Stimulated activated CD8-positive, alpha-beta memory T cell treated with anti-CD3 and anti-CD28 coated beads, Interleukin-12 subunit alpha, Interleukin-12 subunit beta, amount 100 ng/mL, for 1 hour (primary cell): ENCODE results near the gene CLCNKB.
"Not testable (repeated sequence)": the region's sequence is repeated elsewhere in the genome, so short reads cannot be mapped to it uniquely, and the experiment has no call there.

ENCODE experiments used
- DNase-seq: peaks from one replicate; pipeline ENCODE4 v3.0.0-alpha.2; 2020; ENCODE audit warnings: low read depth

Gene CLCNKB

DNA sequence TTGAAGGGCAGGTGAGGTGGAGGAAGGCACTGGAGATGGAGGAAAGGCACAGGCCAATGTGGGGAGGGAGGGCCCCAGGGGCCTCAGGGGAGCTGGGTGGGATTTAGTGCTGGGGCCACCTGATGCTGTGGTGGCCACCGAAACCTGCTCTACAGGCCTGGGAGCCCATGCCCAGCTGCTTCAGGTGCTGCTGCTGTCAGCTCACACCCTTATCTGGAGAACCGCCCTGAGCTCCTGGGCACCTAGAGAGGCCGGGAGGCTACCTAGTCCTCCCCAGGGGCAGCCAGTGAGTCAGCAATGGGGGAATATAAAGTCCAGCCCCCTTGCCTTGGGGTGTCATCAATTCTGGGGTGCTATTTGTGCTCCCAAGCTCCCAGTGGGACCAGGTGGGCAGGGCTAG, 17.7 kb downstream of the CLCNKB start:
- no peak for DNase-seq

DNA sequence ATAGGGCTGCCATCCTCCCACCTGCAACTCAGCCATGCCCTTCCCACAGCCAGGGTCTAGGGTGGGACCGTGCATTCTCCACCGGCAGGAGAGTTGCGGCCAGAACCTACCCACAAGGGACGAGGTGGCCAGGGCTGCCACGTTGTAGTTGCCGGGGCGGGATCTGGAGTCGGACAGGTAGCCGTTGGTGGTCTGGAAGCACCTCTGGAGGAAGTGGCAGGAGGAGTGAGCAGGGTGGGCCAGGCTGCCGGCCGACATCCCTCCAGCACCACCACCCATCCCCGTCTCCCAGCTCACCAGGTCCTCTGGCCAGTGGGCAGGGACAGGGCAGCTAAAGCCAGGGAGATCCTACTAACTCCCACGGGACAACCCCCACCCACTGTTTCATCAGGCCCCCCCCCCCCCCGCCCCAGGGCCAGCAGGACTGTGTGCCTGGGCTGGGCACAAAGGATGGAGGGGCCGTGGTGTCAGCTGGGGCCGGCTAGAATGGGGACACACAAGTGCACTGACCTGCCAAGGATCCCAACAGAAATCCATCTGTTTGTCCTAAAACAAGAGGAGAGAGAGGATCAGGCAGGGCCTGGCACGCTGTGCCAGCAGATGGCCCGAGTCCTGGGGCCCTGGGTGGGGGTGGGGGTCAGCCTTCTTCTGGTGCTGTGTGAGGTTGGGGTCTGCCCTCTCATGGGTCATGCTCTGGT, 18.6 kb downstream of the CLCNKB start:
- not testable (repeated sequence) for DNase-seq

- not testable (repeated sequence) for DNase-seq
Observed at GRCh38 chr1:16062687-16063075, 19.1 kb downstream of the CLCNKB start.

GRCh38 chr1:16063226-16063829, 19.7 kb downstream of the CLCNKB start:
- DNase-seq = no peak

GRCh38 chr1:16063921-16064320, 20.3 kb downstream of the CLCNKB start:
- DNase-seq = no peak

GRCh38 chr1:16064536-16065268, 21.1 kb downstream of the CLCNKB start:
- no peak for DNase-seq

DNA sequence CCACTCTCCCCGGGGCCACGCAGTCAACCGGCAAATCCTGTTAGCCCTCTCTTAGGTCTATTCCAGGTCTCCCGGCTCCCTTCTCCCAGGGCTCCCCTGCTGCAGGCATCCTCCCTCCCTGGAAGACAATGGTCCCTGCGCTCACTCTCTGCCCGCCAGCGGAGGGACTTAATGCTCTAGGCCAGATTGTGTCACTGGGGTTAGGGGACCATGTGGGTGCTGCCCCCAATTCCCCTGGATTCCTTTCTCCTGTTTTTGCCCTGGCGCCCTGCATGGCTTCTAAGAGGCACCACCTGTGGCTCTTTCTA, 21.6 kb downstream of the CLCNKB start:
- DNase-seq = no peak

DNA sequence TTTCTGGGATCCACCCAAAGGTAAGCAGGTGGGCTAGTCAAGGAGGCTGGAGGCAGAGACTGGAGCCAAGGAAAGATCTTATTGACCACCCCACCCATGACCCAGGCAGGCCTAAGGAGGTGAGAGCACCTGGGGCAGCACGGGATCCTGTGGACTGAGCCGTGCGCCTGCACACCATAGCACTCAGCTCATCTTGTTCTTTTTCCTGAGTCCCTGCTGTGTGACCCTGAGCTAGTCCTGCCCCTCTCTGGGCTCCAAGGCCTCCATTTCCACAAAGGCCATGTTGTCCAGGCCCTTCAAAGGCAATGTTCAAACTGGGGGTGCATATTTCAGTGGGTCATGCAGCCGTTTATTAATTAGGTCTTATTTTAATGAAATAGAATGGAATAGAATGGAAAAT, 22.7 kb downstream of the CLCNKB start:
- no peak for DNase-seq

DNA sequence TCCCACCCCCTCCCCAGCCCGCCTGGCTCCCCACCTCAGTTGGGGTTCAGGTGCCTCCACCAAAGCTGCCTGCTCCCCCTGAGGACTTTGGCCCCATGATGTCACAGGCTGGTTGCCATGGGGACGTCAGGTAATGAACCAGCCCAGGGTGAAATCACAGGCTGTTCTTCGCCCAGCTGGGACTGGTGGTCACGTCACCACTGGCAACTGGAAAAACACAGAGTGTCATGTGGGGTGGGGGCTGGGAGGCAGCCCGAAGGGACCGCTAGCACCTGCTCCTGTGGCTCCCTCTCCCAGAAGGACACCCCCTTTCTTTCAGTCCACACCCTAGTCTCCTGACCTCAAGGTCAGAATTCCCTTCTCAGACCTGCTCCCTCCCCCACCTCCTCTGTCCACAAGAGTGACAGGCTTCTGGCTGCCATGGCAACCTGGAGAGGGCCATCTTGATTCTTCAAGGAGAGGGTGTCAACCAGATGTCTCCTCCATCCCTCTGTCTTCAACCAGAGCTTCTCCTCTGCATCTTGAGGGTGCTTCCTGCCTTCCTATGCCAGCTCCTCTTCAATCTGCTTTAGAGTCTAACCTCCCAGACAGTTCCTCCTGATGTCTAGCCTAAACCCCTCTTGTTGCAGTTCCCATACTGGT, 23.7 kb downstream of the CLCNKB start:
- no peak for DNase-seq

- DNase-seq = no peak
Observed at GRCh38 chr1:16067933-16068332, 24.4 kb downstream of the CLCNKB start.

- no peak for DNase-seq
Observed at GRCh38 chr1:16068356-16069270, 25.0 kb downstream of the CLCNKB start.

DNA sequence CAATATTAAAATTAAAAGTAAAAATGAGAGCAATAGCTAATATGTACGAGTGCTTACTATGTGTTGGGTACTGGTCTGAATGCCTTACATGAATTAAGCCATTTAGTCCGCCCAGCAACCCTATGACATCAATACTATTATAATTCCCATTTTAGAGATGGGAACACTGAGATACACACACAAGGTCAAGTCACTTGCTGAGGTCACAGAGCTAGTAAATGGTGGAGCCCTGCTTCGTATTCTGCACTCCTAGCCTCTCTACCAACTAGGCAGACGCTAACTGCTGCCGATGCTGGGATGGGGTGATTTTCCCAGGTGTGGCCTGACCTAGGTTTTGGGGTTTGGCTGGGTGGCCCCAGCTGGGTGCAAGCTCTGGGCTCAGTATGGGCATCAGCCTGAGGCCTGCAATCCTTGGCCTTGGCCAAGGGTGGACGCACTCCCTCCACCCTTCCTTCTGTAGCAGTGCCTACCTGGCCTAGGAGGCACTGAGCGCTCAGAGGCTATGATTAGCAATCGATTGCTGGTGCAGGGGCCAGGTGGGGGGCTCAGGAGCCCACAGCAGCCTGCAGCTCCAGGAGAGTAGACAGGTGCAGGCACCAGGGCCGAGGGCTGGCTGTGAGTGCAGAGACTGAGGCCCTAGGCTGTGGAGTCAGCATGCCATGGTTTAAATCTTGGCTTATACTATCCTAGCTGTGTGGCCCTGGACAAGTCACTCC, 27.2 kb downstream of the CLCNKB start:
- no peak for DNase-seq

GRCh38 chr1:16071614-16072013, 28.0 kb downstream of the CLCNKB start:
- no peak for DNase-seq

- DNase-seq = no peak
Observed at GRCh38 chr1:16072095-16072494, 28.5 kb downstream of the CLCNKB start.

- no peak for DNase-seq
Observed at GRCh38 chr1:16072616-16073484, 29.3 kb downstream of the CLCNKB start.

DNA sequence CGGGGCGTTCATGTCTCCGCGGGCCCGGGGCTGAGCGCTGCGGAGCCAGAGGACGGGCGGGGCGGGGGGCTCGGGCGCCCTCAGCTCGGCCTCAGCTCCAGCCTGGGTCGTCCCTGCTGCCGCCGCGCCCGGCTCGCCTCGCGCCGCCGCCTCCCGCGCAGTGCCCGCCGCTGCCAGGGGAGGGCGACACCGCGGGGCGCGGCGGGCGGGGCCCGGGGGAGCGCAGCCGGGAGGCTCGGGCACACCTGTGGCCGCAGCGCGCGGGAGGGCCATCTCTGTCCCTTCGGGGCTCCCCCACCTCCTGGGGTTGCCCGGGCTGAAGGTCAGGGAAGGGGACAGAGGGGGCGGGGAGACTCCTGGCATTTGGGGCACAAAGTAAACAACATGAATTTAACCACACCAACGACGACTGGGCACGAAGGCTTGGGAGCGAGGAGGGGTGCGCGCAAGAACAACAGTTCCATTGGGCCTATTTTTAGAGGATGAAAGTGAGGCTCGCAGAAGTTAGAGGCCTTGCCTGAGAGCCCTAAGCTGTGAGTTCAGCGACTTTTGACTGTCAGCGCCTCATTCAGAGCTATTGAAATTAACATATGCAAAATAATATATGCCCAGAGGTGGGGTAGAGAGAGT, 30.0 kb downstream of the CLCNKB start, which contains the start of gene FAM131C:
Gene FAM131C (minus strand): TSS at position 162 of the 630 bp plus-strand sequence. CDS start 209 bp downstream, outside the sequence.
- no peak for DNase-seq

- DNase-seq = no peak
Observed at GRCh38 chr1:16074217-16074616, 30.6 kb downstream of the CLCNKB start.

DNA sequence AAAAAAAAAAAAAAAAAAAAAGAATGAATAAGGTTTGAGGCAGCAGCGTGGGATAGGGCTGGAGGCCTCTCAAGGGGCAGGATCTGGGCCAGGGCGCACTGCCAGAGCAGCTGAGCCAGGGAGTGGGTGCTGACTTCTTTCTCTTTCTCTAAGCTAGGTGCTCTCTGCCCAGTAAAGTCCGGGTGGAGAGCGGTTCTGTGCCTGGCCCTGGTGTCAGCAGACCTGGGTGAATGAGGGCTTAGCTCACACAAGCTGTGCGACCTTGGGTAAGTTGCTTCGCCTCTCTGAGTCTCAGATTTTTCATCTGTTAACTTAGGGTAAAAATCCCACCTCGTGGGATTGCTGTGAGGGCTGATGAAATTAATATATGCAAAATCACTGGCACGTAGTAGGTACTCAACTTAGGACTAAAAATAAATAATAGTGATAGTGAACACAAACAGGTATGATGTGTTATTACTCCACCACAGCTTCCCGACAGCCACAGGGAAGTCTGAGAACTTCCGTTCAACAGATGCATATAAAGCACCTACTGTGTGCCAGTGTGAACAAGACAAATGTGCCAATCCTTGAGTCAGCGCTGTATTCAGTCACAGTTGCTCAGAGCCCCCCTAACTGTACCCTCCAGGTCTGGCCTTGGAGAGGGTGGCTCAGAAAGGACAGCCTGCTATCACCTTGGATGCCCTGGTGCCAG, 31.9 kb downstream of the CLCNKB start:
- DNase-seq = no peak
